ENCODE data around the gene NPLOC4. TPM values are rescaled to one million over a fixed set of nuclear protein-coding genes. Genes with fewer than 3 reads are reported as not detected.
A peak's percentile ranks its signal among the peaks of the same experiment; 100 is the strongest.

NPLOC4 gene
- total and polyA plus RNA-seq, 2 of the 13 experiments (the other 11 are each of a cell fraction or from before 2014, with no cell fraction given), result 57.0 to 97.0 TPM

DNA sequence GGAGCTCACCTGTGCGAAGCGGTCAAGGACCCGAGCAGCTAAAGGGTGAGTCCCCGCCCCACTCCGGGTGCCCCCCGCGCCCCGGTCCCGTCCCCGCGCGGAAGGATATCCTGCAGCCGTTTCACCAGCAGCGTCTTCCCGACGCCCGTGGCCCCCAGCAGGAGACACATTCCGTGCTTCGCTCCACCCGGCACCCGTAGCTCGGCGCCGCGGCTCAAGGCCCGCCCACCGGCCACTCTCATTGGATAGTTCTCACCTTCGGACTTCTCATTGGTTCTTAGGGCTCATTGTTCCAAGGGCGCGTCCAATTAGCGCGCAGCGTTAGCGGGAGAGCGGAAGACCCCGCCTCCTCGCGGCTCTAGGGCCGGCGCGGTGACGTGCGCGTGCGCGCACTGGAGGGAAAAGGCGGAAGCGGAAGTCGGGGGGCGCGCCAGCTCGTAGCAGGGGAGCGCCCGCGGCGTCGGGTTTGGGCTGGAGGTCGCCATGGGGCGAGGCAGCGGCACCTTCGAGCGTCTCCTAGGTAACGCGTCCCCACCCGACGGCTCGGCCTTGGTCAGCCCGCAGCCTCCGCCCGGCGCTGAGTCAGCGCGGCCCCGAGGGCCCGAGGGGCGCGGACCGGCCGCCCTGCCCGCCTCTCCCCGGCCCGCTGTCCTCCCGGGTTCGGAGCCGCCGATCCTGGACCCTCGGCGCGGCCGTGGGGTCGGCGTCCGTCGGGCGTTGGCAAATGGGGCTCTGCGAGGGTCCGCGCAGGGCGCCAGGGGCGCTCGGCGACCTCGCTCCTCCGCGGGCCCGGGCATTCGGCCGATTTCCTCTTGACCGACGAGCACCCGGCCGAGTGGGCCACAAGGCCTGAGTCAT is 46.9 kb upstream of the NPLOC4 start, which contains the start of the genes ARL16 and HGS (continued):
- TF ChIP-seq, protein P1, sequence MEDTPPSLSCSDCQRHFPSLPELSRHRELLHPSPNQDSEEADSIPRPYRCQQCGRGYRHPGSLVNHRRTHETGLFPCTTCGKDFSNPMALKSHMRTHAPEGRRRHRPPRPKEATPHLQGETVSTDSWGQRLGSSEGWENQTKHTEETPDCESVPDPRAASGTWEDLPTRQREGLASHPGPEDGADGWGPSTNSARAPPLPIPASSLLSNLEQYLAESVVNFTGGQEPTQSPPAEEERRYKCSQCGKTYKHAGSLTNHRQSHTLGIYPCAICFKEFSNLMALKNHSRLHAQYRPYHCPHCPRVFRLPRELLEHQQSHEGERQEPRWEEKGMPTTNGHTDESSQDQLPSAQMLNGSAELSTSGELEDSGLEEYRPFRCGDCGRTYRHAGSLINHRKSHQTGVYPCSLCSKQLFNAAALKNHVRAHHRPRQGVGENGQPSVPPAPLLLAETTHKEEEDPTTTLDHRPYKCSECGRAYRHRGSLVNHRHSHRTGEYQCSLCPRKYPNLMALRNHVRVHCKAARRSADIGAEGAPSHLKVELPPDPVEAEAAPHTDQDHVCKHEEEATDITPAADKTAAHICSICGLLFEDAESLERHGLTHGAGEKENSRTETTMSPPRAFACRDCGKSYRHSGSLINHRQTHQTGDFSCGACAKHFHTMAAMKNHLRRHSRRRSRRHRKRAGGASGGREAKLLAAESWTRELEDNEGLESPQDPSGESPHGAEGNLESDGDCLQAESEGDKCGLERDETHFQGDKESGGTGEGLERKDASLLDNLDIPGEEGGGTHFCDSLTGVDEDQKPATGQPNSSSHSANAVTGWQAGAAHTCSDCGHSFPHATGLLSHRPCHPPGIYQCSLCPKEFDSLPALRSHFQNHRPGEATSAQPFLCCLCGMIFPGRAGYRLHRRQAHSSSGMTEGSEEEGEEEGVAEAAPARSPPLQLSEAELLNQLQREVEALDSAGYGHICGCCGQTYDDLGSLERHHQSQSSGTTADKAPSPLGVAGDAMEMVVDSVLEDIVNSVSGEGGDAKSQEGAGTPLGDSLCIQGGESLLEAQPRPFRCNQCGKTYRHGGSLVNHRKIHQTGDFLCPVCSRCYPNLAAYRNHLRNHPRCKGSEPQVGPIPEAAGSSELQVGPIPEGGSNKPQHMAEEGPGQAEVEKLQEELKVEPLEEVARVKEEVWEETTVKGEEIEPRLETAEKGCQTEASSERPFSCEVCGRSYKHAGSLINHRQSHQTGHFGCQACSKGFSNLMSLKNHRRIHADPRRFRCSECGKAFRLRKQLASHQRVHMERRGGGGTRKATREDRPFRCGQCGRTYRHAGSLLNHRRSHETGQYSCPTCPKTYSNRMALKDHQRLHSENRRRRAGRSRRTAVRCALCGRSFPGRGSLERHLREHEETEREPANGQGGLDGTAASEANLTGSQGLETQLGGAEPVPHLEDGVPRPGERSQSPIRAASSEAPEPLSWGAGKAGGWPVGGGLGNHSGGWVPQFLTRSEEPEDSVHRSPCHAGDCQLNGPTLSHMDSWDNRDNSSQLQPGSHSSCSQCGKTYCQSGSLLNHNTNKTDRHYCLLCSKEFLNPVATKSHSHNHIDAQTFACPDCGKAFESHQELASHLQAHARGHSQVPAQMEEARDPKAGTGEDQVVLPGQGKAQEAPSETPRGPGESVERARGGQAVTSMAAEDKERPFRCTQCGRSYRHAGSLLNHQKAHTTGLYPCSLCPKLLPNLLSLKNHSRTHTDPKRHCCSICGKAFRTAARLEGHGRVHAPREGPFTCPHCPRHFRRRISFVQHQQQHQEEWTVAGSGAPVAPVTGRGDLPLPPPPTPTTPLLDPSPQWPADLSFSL (CRISPR knock-in tag; IDR thresholded peaks at IDR 0.05), result no peak
- TF ChIP-seq MXI1 (IDR thresholded peaks at IDR 0.05; ENCODE audit: borderline replicate concordance, low read depth, low read length) (peak; percentile 81; the same call in 2 of the 3 replicates), ZNF230 (CRISPR knock-in tag; IDR thresholded peaks at IDR 0.05) (peak; percentile 31), SRSF9 (IDR thresholded peaks at IDR 0.05; ENCODE audit: borderline replicate concordance, insufficient read depth, low read depth, low read length, poor library complexity, severe bottlenecking) (no peak), ZKSCAN1 (IDR thresholded peaks at IDR 0.05; ENCODE audit: low read length) (no peak), SOX5 (CRISPR knock-in tag; IDR thresholded peaks at IDR 0.05; ENCODE audit: borderline replicate concordance) (peak; percentile 65; the same call in 1 of the 2 replicates), RBM39 (IDR thresholded peaks at IDR 0.05; ENCODE audit: low read depth, low read length, poor library complexity, severe bottlenecking) (no peak), ZNF687 (CRISPR knock-in tag; IDR thresholded peaks at IDR 0.05) (peak; percentile 81), ZSCAN22 (CRISPR knock-in tag; IDR thresholded peaks at IDR 0.05) (no peak)
- TF ChIP-seq, protein P2, sequence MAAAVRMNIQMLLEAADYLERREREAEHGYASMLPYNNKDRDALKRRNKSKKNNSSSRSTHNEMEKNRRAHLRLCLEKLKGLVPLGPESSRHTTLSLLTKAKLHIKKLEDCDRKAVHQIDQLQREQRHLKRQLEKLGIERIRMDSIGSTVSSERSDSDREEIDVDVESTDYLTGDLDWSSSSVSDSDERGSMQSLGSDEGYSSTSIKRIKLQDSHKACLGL (CRISPR knock-in tag; IDR thresholded peaks at IDR 0.05), result peak; percentile 84; the same call in 1 of the 2 replicates

All from HepG2 (cell line).